Panc1 (cell line): ENCODE results near the gene KHSRP. TPM values are rescaled to one million over a fixed set of nuclear protein-coding genes. Genes with fewer than 3 reads are reported as not detected.

Experiments
- ATAC-seq: fragments of 200-7000 bp; cut with Tn5 transposase; 2 replicates; pipeline ENCODE4 v1.9.1; 2020; ENCODE audit warnings: mild to moderate bottlenecking, moderate library complexity
- BruUV-seq: library from RNA; stranded (reverse); fragments of 400-500 nt; replicated peaks from 2 replicates; lab custom pipeline; 2021; lab: Mats Ljungman, UMichigan
- CTCF ChIA-PET: fragments of 300-600 bp; sonication (Branson Sonifier 250); formaldehyde crosslinking; loops from one replicate; lab custom pipeline; 2022; ENCODE audit warnings: antibody characterized with exemption; lab: Charles Lee
- POLR2A ChIA-PET: fragments of 300-600 bp; sonication (Branson Sonifier 250); formaldehyde crosslinking; loops from one replicate; lab custom pipeline; 2022; ENCODE audit warnings: antibody characterized with exemption; lab: Charles Lee
- DNase-seq: peaks from one replicate; pipeline ENCODE4 v3.0.0-alpha.2; 2010; ENCODE audit warnings: low read depth, low spot score
- H3K27ac ChIP-seq: 2 replicates; pipeline ENCODE4 v1.5.1; 2011; ENCODE audit warnings: mild to moderate bottlenecking, low read length, inconsistent platforms
- H3K27me3 ChIP-seq: fragments of 200-500 bp; sonication (Bioruptor generic); 2 replicates; pipeline ENCODE4 v1.6.0; 2014; ENCODE audit warnings: low read length, inconsistent platforms; ENCODE audit not compliant: control insufficient read depth, insufficient read depth
- H3K36me3 ChIP-seq: fragments of 200-500 bp; sonication (Bioruptor generic); 2 replicates; pipeline ENCODE4 v1.5.1; 2014; ENCODE audit warnings: inconsistent platforms, mild to moderate bottlenecking, low read length, moderate library complexity; ENCODE audit not compliant: control insufficient read depth, insufficient read depth
- H3K4me1 ChIP-seq: 2 replicates; pipeline ENCODE4 v1.5.1; 2011; ENCODE audit warnings: inconsistent platforms, mild to moderate bottlenecking, low read length, moderate library complexity; ENCODE audit not compliant: control insufficient read depth, insufficient read depth
- H3K4me3 ChIP-seq, 2 experiments: 2 replicates each; pipeline ENCODE4 v1.5.1; 2011 to 2012; ENCODE audit warnings: low read depth in 2 of 2, low read length in 2 of 2, mild to moderate bottlenecking in 2 of 2, inconsistent platforms in 1 of 2, moderate library complexity in 1 of 2
- H3K9me3 ChIP-seq: fragments of 200-500 bp; sonication (Bioruptor generic); 2 replicates; pipeline ENCODE4 v1.5.1; 2014; ENCODE audit warnings: low read depth, mild to moderate bottlenecking, inconsistent platforms, low read length, moderate library complexity; ENCODE audit not compliant: control insufficient read depth, insufficient read depth
- CTCF ChIP-seq: fragments of 450-650 bp; IDR thresholded peaks from 2 replicates; pipeline ENCODE4 v1.5.1; 2017; ENCODE audit warnings: mild to moderate bottlenecking
- POLR2AphosphoS5 ChIP-seq: IDR thresholded peaks from 2 replicates; pipeline ENCODE4 v1.6.1; 2012; ENCODE audit warnings: mild to moderate bottlenecking, low read depth, low read length, moderate library complexity
- REST ChIP-seq, 2 experiments: IDR thresholded peaks; 2 replicates each; pipeline ENCODE4 v1.6.1; 2011 to 2012; ENCODE audit warnings: low read depth in 2 of 2, control low read depth in 1 of 2, low read length in 1 of 2, mild to moderate bottlenecking in 1 of 2, moderate library complexity in 1 of 2; ENCODE audit not compliant: insufficient read depth in 1 of 2
- SIN3A ChIP-seq: IDR thresholded peaks from 2 replicates; pipeline ENCODE4 v1.6.1; 2012; ENCODE audit warnings: low read depth, mild to moderate bottlenecking, low read length, moderate library complexity, borderline replicate concordance; ENCODE audit not compliant: insufficient read depth
- TCF7L2 ChIP-seq: IDR thresholded peaks from 2 replicates; pipeline ENCODE4 v1.6.1; 2011; ENCODE audit warnings: mild to moderate bottlenecking, low read depth, low read length, inconsistent platforms
- in situ Hi-C: cut with HindIII; loops from 2 replicates; pipeline ENCODE4 v1.10.0; 2016; ENCODE audit warnings: low sequenced_read_pairs, low pct_unique_long_range_greater_than_20kb
- intact Hi-C: fragments of 100-400 bp; cut with micrococcal nuclease; formaldehyde crosslinking; loops from one replicate; pipeline ENCODE4 v1.10.0; 2022; ENCODE audit not compliant: unreplicated experiment
- total RNA-seq: library from RNA; stranded (reverse); gene quantifications from one replicate; pipeline ENCODE4 v1.2.1, GENCODE V29; 2021; ENCODE audit not compliant: unreplicated experiment

Gene KHSRP
- total RNA-seq, 1 experiment from 2014 or later, result 333 TPM

GRCh38 chr19:6381030-6381750, 43.4 kb downstream of the KHSRP start:
- ChIA-PET POLR2A (no interaction called here), CTCF (no interaction called here)
- Histone ChIP-seq H3K27ac (no peak overlapping the region), H3K9me3 (no peaks in the 10 kb centered on the region), H3K36me3 (no peaks in the 10 kb centered on the region), H3K4me3 (no peak overlapping the region), H3K27me3 (no peaks in the 10 kb centered on the region), H3K4me1 (peaks cover 2% of the 10 kb centered on the region; the same call in 1 of the 2 replicates)
- ATAC-seq (no peak), DNase-seq (no peak)
- in situ Hi-C loops, result no loop called here
- intact Hi-C loops, result no loop called here
- no peak for TF ChIP-seq CTCF
- BruUV-seq, result TSS peak; percentile 95

- ChIA-PET POLR2A (no interaction called here), CTCF (no interaction called here)
- Histone ChIP-seq H3K9me3 (no peaks in the 10 kb centered on the region), H3K4me1 (peaks cover 2% of the 10 kb centered on the region; the same call in 1 of the 2 replicates), H3K36me3 (no peaks in the 10 kb centered on the region), H3K4me3 (no peak overlapping the region), H3K27ac (no peak overlapping the region), H3K27me3 (no peaks in the 10 kb centered on the region)
- in situ Hi-C loops, result no loop called here
- TF ChIP-seq TCF7L2 (no peak), REST (IDR thresholded peaks at IDR 0.05; ENCODE audit: insufficient read depth in 1 of 2, low read depth in 2 of 2, low read length in 1 of 2) (no peak), CTCF (no peak), SIN3A (no peak), POLR2AphosphoS5 (no peak)
- intact Hi-C loops, result no loop called here
- ATAC-seq, result no peak
- no TSS peak for BruUV-seq
- DNase-seq, result no peak
These were observed 44.9 kb downstream of the KHSRP start for GRCh38 chr19:6379744-6380143.
